ENCODE results near the gene NKX2-1.

GRCh38 chr14:36522972-36523715 lies 3.1 kb upstream of the NKX2-1 start:
- no peak for TF ChIP-seq EZH2phosphoT487 (IDR thresholded peaks at IDR 0.05; ENCODE audit: borderline replicate concordance, low read length)
- TF ChIP-seq CTCF (IDR thresholded peaks at IDR 0.05; ENCODE audit: low read depth, low read length, poor library complexity, severe bottlenecking) = no peak
